Thyroid gland (tissue), 4 donors: Measurements from ENCODE around the gene MAPK4. TPM values are rescaled to one million over a fixed set of nuclear protein-coding genes. Genes with fewer than 3 reads are reported as not detected.

Experiments used
- DNase-seq, 2 donors: peaks; one replicate each; pipeline ENCODE4 v3.0.0-alpha.2; 2019
- H3K27ac ChIP-seq, 3 donors: fragments of 200-600 bp; sonication (generic); 1 replicate in 2 of 3; 2 replicates in 1 of 3; pipeline ENCODE4 v1.5.1; 2016 to 2019; ENCODE audit warnings: mild to moderate bottlenecking in 1 of 3, moderate library complexity in 1 of 3
- H3K27me3 ChIP-seq: fragments of 200-600 bp; sonication (generic); one replicate; pipeline ENCODE4 v1.5.1; 2019
- H3K36me3 ChIP-seq, 2 donors: fragments of 200-600 bp; sonication (generic); one replicate each; pipeline ENCODE4 v1.5.1; 2016 to 2019
- H3K4me1 ChIP-seq, 2 donors: fragments of 200-600 bp; sonication (generic); one replicate each; pipeline ENCODE4 v1.5.1; 2017 to 2019
- H3K4me3 ChIP-seq, 3 donors: fragments of 200-600 bp; sonication (generic); replicated peaks in 1 of 3; 1 replicate in 2 of 3; 2 replicates in 1 of 3; pipeline ENCODE4 v1.5.1; 2016; ENCODE audit warnings: mild to moderate bottlenecking in 1 of 3
- H3K9me3 ChIP-seq: fragments of 200-600 bp; sonication (generic); one replicate; pipeline ENCODE4 v1.5.1; 2017
- POLR2A ChIP-seq, 2 donors: fragments of 450-650 bp; IDR thresholded peaks; one replicate each; pipeline ENCODE4 v1.6.1; 2017; ENCODE audit warnings: antibody characterized with exemption in 2 of 2, mild to moderate bottlenecking in 2 of 2, moderate library complexity in 1 of 2
- WGBS, 2 donors: methylation state at CpG; one replicate each; pipeline ENCODE4 v1.1.5; 2017; 5-methylcytosine and 5-hydroxymethylcytosine counted together
- intact Hi-C: fragments of 100-400 bp; cut with DNase I; formaldehyde crosslinking; loops from one replicate; pipeline ENCODE4 v1.15.1; 2023
- total RNA-seq, 4 donors: library from RNA; depleted of rRNA; stranded (reverse); fragments of >200 nt; gene quantifications; one replicate each; pipeline ENCODE4 v1.2.3, GENCODE V29; 2016
- TF ChIP-seq, protein P1 (sequence below), 6 experiments: fragments of 200-600 bp in 3 of 6; fragments of 450-650 bp in 3 of 6; sonication (generic) in 3 of 6; IDR thresholded peaks; one replicate each; pipeline ENCODE4 v1.5.1; 2016 to 2019; ENCODE audit warnings: antibody characterized with exemption in 6 of 6, mild to moderate bottlenecking in 2 of 6, inconsistent platforms in 1 of 6, moderate library complexity in 1 of 6

MAPK4 gene
- total RNA-seq, 4 donors from 2014 or later = 3.5 to 17.9 (median 11.4) TPM

GRCh38 chr18:50627594-50628532 is 68.0 kb downstream of the MAPK4 start:
- DNase-seq = no peak
- Histone ChIP-seq H3K9me3 (no peaks in the 10 kb centered on the region), H3K27me3 (no peaks in the 10 kb centered on the region), H3K27ac (no peak overlapping the region), H3K36me3 (no peaks in the 10 kb centered on the region), H3K4me3 (no peak overlapping the region), H3K4me1 (no peaks in the 10 kb centered on the region)
- 85% methylated on average over 13 to 15 of the region's 16 CpGs for WGBS, 2 donors
- TF ChIP-seq POLR2A (IDR thresholded peaks at IDR 0.05) = no peak
- TF ChIP-seq, protein P1, sequence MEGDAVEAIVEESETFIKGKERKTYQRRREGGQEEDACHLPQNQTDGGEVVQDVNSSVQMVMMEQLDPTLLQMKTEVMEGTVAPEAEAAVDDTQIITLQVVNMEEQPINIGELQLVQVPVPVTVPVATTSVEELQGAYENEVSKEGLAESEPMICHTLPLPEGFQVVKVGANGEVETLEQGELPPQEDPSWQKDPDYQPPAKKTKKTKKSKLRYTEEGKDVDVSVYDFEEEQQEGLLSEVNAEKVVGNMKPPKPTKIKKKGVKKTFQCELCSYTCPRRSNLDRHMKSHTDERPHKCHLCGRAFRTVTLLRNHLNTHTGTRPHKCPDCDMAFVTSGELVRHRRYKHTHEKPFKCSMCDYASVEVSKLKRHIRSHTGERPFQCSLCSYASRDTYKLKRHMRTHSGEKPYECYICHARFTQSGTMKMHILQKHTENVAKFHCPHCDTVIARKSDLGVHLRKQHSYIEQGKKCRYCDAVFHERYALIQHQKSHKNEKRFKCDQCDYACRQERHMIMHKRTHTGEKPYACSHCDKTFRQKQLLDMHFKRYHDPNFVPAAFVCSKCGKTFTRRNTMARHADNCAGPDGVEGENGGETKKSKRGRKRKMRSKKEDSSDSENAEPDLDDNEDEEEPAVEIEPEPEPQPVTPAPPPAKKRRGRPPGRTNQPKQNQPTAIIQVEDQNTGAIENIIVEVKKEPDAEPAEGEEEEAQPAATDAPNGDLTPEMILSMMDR (IDR thresholded peaks at IDR 0.05) = no peak
- intact Hi-C loops = no loop called here

- Histone ChIP-seq H3K27me3 (no peaks in the 10 kb centered on the region), H3K9me3 (no peaks in the 10 kb centered on the region), H3K4me1 (no peaks in the 10 kb centered on the region), H3K36me3 (no peaks in the 10 kb centered on the region), H3K27ac (no peak overlapping the region), H3K4me3 (no peak overlapping the region)
- intact Hi-C loops = no loop called here
- 87 to 92% methylated on average over 2 of the region's 2 CpGs for WGBS, 2 donors
- TF ChIP-seq, protein P1 (IDR thresholded peaks at IDR 0.05) = no peak
- TF ChIP-seq POLR2A (IDR thresholded peaks at IDR 0.05) = no peak
- DNase-seq = no peak
These were observed 68.6 kb downstream of the MAPK4 start for GRCh38 chr18:50628533-50628905.

GRCh38 chr18:50629148-50629631 is 69.3 kb downstream of the MAPK4 start:
- DNase-seq = no peak
- H3K9me3 ChIP-seq = no peaks in the 10 kb centered on the region
- H3K36me3 ChIP-seq = no peaks in the 10 kb centered on the region
- H3K27me3 ChIP-seq = no peaks in the 10 kb centered on the region
- 62 to 75% methylated on average over 5 of the region's 5 CpGs for WGBS, 2 donors
- intact Hi-C loops = no loop called here
- H3K27ac ChIP-seq = no peak overlapping the region
- no peaks in the 10 kb centered on the region for H3K4me1 ChIP-seq
- TF ChIP-seq, protein P1 (IDR thresholded peaks at IDR 0.05) = no peak
- no peak for TF ChIP-seq POLR2A (IDR thresholded peaks at IDR 0.05)
- H3K4me3 ChIP-seq = no peak overlapping the region

GRCh38 chr18:50630895-50631294 is 71.0 kb downstream of the MAPK4 start:
- H3K36me3 ChIP-seq = no peaks in the 10 kb centered on the region
- TF ChIP-seq, protein P1 (IDR thresholded peaks at IDR 0.05) = no peak
- TF ChIP-seq POLR2A (IDR thresholded peaks at IDR 0.05) = no peak
- no peak for DNase-seq
- 89 to 95% methylated on average over 8 of the region's 8 CpGs for WGBS, 2 donors
- H3K9me3 ChIP-seq = no peaks in the 10 kb centered on the region
- H3K4me3 ChIP-seq = no peak overlapping the region
- H3K27ac ChIP-seq = no peak overlapping the region
- intact Hi-C loops = no loop called here
- H3K4me1 ChIP-seq = no peaks in the 10 kb centered on the region
- H3K27me3 ChIP-seq = no peaks in the 10 kb centered on the region

DNA sequence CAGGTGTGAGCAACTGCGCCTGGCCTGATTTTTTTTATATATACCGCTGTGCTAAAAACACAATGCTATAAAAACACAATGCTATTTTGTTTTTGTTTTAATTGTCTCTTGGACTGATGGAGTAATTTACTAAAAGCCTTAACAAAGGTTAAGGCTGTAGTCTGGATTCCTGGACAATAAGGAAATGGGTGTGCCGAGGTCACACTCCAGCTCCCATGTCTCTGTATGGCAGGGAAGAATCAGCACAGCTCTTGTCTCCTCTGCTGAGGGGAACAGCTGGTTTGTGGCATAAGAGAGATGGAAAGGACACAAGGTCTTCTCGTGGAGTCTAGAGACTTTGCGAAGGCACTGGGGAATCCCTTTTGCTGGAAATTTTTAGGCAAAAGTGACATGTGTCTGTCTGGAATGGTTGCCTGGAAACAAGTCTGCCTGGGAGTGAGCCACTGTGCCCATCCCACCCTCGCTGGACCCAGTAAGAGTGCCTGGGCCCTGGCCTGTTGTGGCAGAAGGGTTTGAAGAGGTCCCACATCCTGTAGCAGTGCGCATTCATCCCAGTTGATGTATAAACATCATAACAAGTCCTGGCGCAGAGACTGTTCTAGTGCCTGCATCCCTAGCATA is 73.1 kb downstream of the MAPK4 start:
- Histone ChIP-seq H3K36me3 (no peaks in the 10 kb centered on the region), H3K4me1 (peaks cover 0 to 3% of the 10 kb centered on the region in 2 donors), H3K4me3 (no peak overlapping the region), H3K9me3 (no peaks in the 10 kb centered on the region), H3K27ac (no peak overlapping the region), H3K27me3 (no peaks in the 10 kb centered on the region)
- TF ChIP-seq, protein P1 (IDR thresholded peaks at IDR 0.05) = no peak
- TF ChIP-seq POLR2A (IDR thresholded peaks at IDR 0.05) = no peak
- WGBS, 2 donors = 83 to 85% methylated on average over 8 of the region's 8 CpGs
- intact Hi-C loops = no loop called here
- DNase-seq = no peak
